K562 (cell line): ENCODE measurements around the gene MEIKIN. TPM values are rescaled to one million over a fixed set of nuclear protein-coding genes. Genes with fewer than 3 reads are reported as not detected.
A peak's percentile ranks its signal among the peaks of the same experiment; 100 is the strongest.

Experiments
- ADNP ChIP-seq: fragments of 200-800 bp; sonication (Bioruptor generic); IDR thresholded peaks from 2 replicates; pipeline ENCODE4 v1.6.1; 2016; ENCODE audit warnings: missing genetic modification characterization, missing compliant biosample characterization
- CBFA2T3 ChIP-seq: fragments of 450-650 bp; IDR thresholded peaks from 2 replicates; pipeline ENCODE4 v1.6.1; 2017
- CBFB ChIP-seq: sonication (generic); formaldehyde crosslinking; IDR thresholded peaks from 2 replicates; pipeline ENCODE4 v1.4.0; 2020; ENCODE audit warnings: mild to moderate bottlenecking, missing genetic modification reagents
- COPS2 ChIP-seq: fragments of 450-650 bp; conservative IDR thresholded peaks from 2 replicates; pipeline ENCODE4 v1.6.1; 2016; ENCODE audit warnings: mild to moderate bottlenecking, moderate library complexity
- JUN ChIP-seq, 2 experiments: sonication (generic) in 1 of 2; formaldehyde crosslinking in 1 of 2; IDR thresholded peaks; 2 replicates each; pipeline versions ENCODE4 v1.6.1 to v1.8.0; 2012 to 2022; ENCODE audit warnings: borderline replicate concordance in 2 of 2, mild to moderate bottlenecking in 2 of 2, improper control_type of control experiment in 1 of 2, low read depth in 1 of 2, low read length in 1 of 2, missing genetic modification reagents in 1 of 2
- JUND ChIP-seq, 2 experiments: IDR thresholded peaks; 2 replicates in 1 of 2; 3 replicates in 1 of 2; pipeline ENCODE4 v1.6.1; 2011; ENCODE audit warnings: borderline replicate concordance in 2 of 2, low read depth in 2 of 2, low read length in 2 of 2, improper control_type of control experiment in 1 of 2, missing biosample characterization in 1 of 2, missing genetic modification characterization in 1 of 2, missing genetic modification reagents in 1 of 2
- MAZ ChIP-seq, 2 experiments: fragments of 450-650 bp in 1 of 2; sonication (generic) in 1 of 2; formaldehyde crosslinking; IDR thresholded peaks in 1 of 2; conservative IDR thresholded peaks in 1 of 2; 2 replicates each; pipeline versions ENCODE4 v1.4.0 to v1.5.0; 2020; ENCODE audit warnings: mild to moderate bottlenecking in 1 of 2, missing genetic modification reagents in 1 of 2
- NCOA6 ChIP-seq: fragments of 450-650 bp; IDR thresholded peaks from 2 replicates; pipeline ENCODE4 v1.6.1; 2017; ENCODE audit warnings: mild to moderate bottlenecking
- NFIC ChIP-seq: fragments of 450-650 bp; IDR thresholded peaks from 2 replicates; pipeline ENCODE4 v1.6.1; 2017; ENCODE audit warnings: mild to moderate bottlenecking, inconsistent platforms
- NFYB ChIP-seq: IDR thresholded peaks from 2 replicates; pipeline ENCODE4 v1.6.1; 2011; ENCODE audit warnings: mild to moderate bottlenecking, moderate library complexity; ENCODE audit not compliant: insufficient read length; ENCODE audit errors: extremely low read depth
- PHF8 ChIP-seq: fragments of 200-600 bp; sonication (generic); IDR thresholded peaks from 2 replicates; pipeline ENCODE4 v1.6.1; 2012; ENCODE audit warnings: mixed run types, mild to moderate bottlenecking, inconsistent platforms, low read length, moderate library complexity, borderline replicate concordance
- POLR2H ChIP-seq: IDR thresholded peaks from 2 replicates; pipeline ENCODE4 v1.6.1; 2016; ENCODE audit warnings: missing genetic modification characterization, low read depth, mild to moderate bottlenecking, control low read depth, missing compliant biosample characterization, moderate library complexity
- SP1 ChIP-seq: sonication (generic); formaldehyde crosslinking; IDR thresholded peaks from 2 replicates; pipeline ENCODE4 v1.8.1; 2022; ENCODE audit warnings: mild to moderate bottlenecking, missing genetic modification reagents
- XRCC4 ChIP-seq: IDR thresholded peaks from one replicate; pipeline ENCODE4 v1.6.1; 2011; ENCODE audit not compliant: insufficient read depth, insufficient read length; ENCODE audit errors: extremely low read depth
- ZNF282 ChIP-seq: sonication (generic); formaldehyde crosslinking; IDR thresholded peaks from 2 replicates; pipeline ENCODE4 v1.8.1; 2023; ENCODE audit warnings: missing genetic modification reagents
- ZNF444 ChIP-seq: fragments of 250-450 bp; sonication (Bioruptor Pico); IDR thresholded peaks from 2 replicates; pipeline ENCODE4 v1.4.0; 2020; ENCODE audit warnings: mild to moderate bottlenecking, moderate library complexity
- ZNF76 ChIP-seq: fragments of 250-450 bp; sonication (Bioruptor Pico); IDR thresholded peaks from 2 replicates; pipeline ENCODE4 v1.4.0; 2020; ENCODE audit warnings: mild to moderate bottlenecking, moderate library complexity, borderline replicate concordance
- polyA plus RNA-seq, 8 experiments: library from polyadenylated mRNA; depleted of rRNA in 4 of 8; stranded (reverse) in 5 of 8; unstranded in 3 of 8; fragments of >200 nt; fragmentation: Nextera tagmentation in 2 of 8; fragmentation: Illumina TruSeq in 1 of 8; extraction: Ambion mirVana in 2 of 8; extraction: Trizol in 1 of 8; gene quantifications; 2 replicates each; pipeline versions ENCODE4 v1.2.1 to v1.2.3, GENCODE V29; 2011 to 2014; ENCODE audit warnings: inconsistent platforms in 1 of 8, missing spikeins in 1 of 8
- total RNA-seq, 7 experiments: library from RNA; depleted of rRNA in 6 of 7; stranded (reverse); fragments of >200 nt in 6 of 7; fragmentation: Illumina TruSeq in 2 of 7; extraction: Trizol in 2 of 7; gene quantifications; 2 replicates each; pipeline versions ENCODE4 v1.2.1 to v1.2.3, GENCODE V29; 2011 to 2021; ENCODE audit warnings: low replicate concordance in 1 of 7
- TF ChIP-seq, protein P1 (sequence below): fragments of 250-450 bp; sonication (Bioruptor Pico); IDR thresholded peaks from 2 replicates; pipeline ENCODE4 v1.5.0; 2020; ENCODE audit warnings: mild to moderate bottlenecking
- TF ChIP-seq, protein P2 (sequence below): fragments of 450-650 bp; IDR thresholded peaks from 2 replicates; pipeline ENCODE4 v1.6.1; 2014; ENCODE audit warnings: low read depth, mild to moderate bottlenecking, moderate library complexity, borderline replicate concordance
- TF ChIP-seq, protein P3 (sequence below): fragments of 450-650 bp; IDR thresholded peaks from one replicate; pipeline ENCODE4 v1.6.1; 2018; ENCODE audit warnings: mild to moderate bottlenecking, moderate library complexity; ENCODE audit not compliant: partially characterized antibody
- TF ChIP-seq, protein P4 (sequence below): fragments of 250-450 bp; sonication (Bioruptor Pico); IDR thresholded peaks from 2 replicates; pipeline ENCODE4 v1.9.0; 2021; ENCODE audit warnings: mild to moderate bottlenecking
- TF ChIP-seq, protein P5 (sequence below): sonication (generic); formaldehyde crosslinking; IDR thresholded peaks from 2 replicates; pipeline ENCODE4 v1.8.0; 2022; ENCODE audit warnings: mild to moderate bottlenecking, missing genetic modification reagents

MEIKIN gene
- total and polyA plus RNA-seq, 9 of the 15 experiments (the other 6 are each of a cell fraction or from before 2014, with no cell fraction given) = 0.18 TPM; not detected in 8

DNA sequence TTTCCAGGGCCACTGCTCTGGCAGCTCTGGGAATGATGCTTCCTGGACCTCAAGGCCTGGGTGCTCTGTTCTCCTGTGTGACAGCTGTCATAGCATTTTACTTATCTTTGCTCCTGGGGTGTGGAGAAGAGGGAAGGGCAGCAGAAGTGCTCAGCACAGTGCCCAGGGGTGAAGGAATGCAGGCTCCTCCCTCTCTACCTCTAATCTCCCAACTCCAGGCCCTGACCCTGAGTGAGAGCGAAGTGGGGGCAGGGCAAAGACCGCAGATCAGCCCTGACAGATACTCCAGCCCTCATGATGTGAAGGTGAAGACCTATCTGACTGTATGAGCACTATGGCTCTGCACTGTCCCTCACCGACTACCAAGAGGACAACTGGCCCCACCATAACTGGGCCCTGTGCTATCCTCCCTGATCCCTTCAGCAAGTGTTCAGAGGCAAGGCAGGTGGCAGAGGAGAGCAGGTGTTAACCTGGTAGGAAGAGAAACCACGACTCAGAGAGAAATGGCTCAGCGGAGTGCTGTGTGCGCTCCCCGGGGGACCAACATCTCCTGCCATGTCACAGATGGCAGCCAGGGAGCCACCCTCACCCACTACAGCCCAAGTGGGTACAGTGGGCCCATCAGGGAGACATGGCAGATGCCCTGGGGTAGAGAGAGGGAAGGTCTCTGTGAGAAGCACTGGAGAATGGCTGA is 49.2 kb upstream of the MEIKIN start (continued):
- TF ChIP-seq JUND (IDR thresholded peaks at IDR 0.05; ENCODE audit: borderline replicate concordance, low read depth, low read length) (peak; percentile 75), JUND (tag; IDR thresholded peaks at IDR 0.05; ENCODE audit: borderline replicate concordance, low read depth, low read length) (peak; percentile 67; the same call in 1 of the 3 replicates), MAZ (CRISPR knock-in tag; conservative IDR thresholded peaks at IDR 0.05 in 1 of 2, IDR thresholded peaks at IDR 0.05 in 1 of 2) (peak; percentile 29 to 59; a peak in 1 of 4 replicates), SP1 (peak; percentile 71), NFYB (no peak), ADNP (tag) (no peak), ZNF444 (CRISPR knock-in tag) (no peak), POLR2H (tag) (no peak), CBFB (peak; percentile 94), XRCC4 (no peak), PHF8 (no peak), NFIC (peak; percentile 89), CBFA2T3 (peak; percentile 99), ZNF76 (no peak), COPS2 (no peak), ZNF282 (CRISPR knock-in tag) (no peak), JUN (IDR thresholded peaks at IDR 0.05; ENCODE audit: borderline replicate concordance, low read depth, low read length) (no peak), JUN (CRISPR knock-in tag; IDR thresholded peaks at IDR 0.05; ENCODE audit: borderline replicate concordance) (no peak), NCOA6 (no peak; the same call in 1 of the 2 replicates)
- TF ChIP-seq, protein P1, sequence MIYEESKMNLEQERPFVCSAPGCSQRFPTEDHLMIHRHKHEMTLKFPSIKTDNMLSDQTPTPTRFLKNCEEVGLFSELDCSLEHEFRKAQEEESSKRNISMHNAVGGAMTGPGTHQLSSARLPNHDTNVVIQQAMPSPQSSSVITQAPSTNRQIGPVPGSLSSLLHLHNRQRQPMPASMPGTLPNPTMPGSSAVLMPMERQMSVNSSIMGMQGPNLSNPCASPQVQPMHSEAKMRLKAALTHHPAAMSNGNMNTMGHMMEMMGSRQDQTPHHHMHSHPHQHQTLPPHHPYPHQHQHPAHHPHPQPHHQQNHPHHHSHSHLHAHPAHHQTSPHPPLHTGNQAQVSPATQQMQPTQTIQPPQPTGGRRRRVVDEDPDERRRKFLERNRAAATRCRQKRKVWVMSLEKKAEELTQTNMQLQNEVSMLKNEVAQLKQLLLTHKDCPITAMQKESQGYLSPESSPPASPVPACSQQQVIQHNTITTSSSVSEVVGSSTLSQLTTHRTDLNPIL (CRISPR knock-in tag) = no peak
- TF ChIP-seq, protein P2, sequence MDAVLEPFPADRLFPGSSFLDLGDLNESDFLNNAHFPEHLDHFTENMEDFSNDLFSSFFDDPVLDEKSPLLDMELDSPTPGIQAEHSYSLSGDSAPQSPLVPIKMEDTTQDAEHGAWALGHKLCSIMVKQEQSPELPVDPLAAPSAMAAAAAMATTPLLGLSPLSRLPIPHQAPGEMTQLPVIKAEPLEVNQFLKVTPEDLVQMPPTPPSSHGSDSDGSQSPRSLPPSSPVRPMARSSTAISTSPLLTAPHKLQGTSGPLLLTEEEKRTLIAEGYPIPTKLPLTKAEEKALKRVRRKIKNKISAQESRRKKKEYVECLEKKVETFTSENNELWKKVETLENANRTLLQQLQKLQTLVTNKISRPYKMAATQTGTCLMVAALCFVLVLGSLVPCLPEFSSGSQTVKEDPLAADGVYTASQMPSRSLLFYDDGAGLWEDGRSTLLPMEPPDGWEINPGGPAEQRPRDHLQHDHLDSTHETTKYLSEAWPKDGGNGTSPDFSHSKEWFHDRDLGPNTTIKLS = no peak
- TF ChIP-seq, protein P3, sequence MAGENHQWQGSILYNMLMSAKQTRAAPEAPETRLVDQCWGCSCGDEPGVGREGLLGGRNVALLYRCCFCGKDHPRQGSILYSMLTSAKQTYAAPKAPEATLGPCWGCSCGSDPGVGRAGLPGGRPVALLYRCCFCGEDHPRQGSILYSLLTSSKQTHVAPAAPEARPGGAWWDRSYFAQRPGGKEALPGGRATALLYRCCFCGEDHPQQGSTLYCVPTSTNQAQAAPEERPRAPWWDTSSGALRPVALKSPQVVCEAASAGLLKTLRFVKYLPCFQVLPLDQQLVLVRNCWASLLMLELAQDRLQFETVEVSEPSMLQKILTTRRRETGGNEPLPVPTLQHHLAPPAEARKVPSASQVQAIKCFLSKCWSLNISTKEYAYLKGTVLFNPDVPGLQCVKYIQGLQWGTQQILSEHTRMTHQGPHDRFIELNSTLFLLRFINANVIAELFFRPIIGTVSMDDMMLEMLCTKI = no peak
- TF ChIP-seq, protein P4, sequence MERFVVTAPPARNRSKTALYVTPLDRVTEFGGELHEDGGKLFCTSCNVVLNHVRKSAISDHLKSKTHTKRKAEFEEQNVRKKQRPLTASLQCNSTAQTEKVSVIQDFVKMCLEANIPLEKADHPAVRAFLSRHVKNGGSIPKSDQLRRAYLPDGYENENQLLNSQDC (CRISPR knock-in tag) = no peak
- TF ChIP-seq, protein P5, sequence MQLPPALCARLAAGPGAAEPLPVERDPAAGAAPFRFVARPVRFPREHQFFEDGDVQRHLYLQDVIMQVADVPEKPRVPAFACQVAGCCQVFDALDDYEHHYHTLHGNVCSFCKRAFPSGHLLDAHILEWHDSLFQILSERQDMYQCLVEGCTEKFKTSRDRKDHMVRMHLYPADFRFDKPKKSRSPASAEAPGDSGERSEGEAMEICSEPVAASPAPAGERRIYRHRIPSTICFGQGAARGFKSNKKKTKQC = 0 out of 2 replicates have a peak, but pooled peaks have one; percentile 19
